Endothelial cell of umbilical vein (primary cell): ENCODE measurements around the gene RDH13.

Source experiments
- EZH2 ChIP-seq: IDR thresholded peaks from 2 replicates; pipeline ENCODE4 v1.6.1; 2012; ENCODE audit warnings: borderline replicate concordance, low read depth, mild to moderate bottlenecking, moderate library complexity, low read length, inconsistent platforms; ENCODE audit not compliant: severe bottlenecking
- POLR2A ChIP-seq: IDR thresholded peaks from 2 replicates; pipeline ENCODE4 v1.6.1; 2012; ENCODE audit warnings: low read depth, mild to moderate bottlenecking, control low read depth, low read length
- POLR2AphosphoS5 ChIP-seq: IDR thresholded peaks from 2 replicates; pipeline ENCODE4 v1.6.1; 2012; ENCODE audit warnings: low read depth, mild to moderate bottlenecking, control low read depth, low read length, moderate library complexity; ENCODE audit not compliant: insufficient read depth
- TF ChIP-seq, protein P1 (sequence below), 2 donors: IDR thresholded peaks; 1 replicate in 1 of 2; 2 replicates in 1 of 2; pipeline ENCODE4 v1.5.1; 2011; ENCODE audit warnings: low read length in 2 of 2, mild to moderate bottlenecking in 2 of 2, moderate library complexity in 2 of 2, control low read depth in 1 of 2, inconsistent platforms in 1 of 2, low read depth in 1 of 2; ENCODE audit not compliant: insufficient read depth in 1 of 2; ENCODE audit errors: extremely low read depth in 1 of 2
- TF ChIP-seq, protein P2 (sequence below): IDR thresholded peaks from 2 replicates; pipeline ENCODE4 v1.6.1; 2011; ENCODE audit not compliant: insufficient read depth, insufficient read length

DNA sequence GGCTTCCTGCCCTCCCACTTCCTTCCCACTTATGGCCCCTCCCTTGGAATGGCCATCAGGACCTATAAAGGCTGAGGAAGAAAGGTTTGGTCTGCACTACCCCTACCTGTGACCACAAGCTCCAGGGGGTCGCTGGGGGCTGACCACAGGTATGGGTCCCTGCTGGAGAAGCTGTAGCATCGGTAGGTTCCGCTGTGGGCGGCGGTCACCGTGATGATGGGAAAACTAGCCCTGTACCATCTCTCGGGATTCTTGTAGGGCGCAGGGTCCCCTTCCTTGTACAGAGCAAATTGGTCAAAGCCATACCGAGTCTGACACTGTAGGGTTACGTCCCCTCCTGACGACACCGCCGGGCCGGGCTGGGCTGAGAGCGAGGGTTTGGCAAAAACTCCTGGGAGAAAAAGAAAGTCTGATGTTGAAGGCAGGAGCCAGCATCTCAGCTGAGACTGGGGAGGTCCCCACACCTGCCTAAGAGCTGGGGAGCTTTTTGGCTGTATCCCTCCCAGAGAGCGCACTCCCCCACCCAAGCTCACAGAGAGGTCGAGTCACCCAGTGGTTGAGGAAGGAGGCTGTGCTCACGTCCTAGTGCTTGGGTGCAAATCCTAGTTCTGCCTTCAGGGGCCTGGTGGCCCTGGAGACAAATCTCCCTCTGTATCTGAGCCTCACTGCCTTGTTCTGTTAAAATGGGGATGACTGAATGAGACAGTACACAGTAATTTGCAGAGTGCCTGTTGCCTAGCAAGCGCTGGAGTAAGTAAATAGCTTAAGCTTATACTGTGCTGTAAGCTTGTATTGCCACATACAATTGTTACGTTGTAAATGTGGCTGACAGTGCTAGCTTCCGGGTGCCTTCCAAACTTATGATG is 35.2 kb downstream of the RDH13 start:
- TF ChIP-seq, protein P1, sequence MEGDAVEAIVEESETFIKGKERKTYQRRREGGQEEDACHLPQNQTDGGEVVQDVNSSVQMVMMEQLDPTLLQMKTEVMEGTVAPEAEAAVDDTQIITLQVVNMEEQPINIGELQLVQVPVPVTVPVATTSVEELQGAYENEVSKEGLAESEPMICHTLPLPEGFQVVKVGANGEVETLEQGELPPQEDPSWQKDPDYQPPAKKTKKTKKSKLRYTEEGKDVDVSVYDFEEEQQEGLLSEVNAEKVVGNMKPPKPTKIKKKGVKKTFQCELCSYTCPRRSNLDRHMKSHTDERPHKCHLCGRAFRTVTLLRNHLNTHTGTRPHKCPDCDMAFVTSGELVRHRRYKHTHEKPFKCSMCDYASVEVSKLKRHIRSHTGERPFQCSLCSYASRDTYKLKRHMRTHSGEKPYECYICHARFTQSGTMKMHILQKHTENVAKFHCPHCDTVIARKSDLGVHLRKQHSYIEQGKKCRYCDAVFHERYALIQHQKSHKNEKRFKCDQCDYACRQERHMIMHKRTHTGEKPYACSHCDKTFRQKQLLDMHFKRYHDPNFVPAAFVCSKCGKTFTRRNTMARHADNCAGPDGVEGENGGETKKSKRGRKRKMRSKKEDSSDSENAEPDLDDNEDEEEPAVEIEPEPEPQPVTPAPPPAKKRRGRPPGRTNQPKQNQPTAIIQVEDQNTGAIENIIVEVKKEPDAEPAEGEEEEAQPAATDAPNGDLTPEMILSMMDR (IDR thresholded peaks at IDR 0.05; ENCODE audit: extremely low read depth in 1 of 2, insufficient read depth in 1 of 2, low read depth in 1 of 2, low read length in 2 of 2) = no peak
- TF ChIP-seq, protein P2, sequence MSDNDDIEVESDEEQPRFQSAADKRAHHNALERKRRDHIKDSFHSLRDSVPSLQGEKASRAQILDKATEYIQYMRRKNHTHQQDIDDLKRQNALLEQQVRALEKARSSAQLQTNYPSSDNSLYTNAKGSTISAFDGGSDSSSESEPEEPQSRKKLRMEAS = no peak
- TF ChIP-seq POLR2A (no peak), EZH2 (no peak), POLR2AphosphoS5 (no peak)
